HL-60 (cell line): ENCODE measurements around the gene NCDN.

Experiments used
- DNase-seq, 2 experiments: peaks; one replicate each; pipeline ENCODE4 v3.0.0-alpha.2; 2010 to 2020; ENCODE audit warnings: low read depth in 1 of 2, low spot score in 1 of 2
- H3K27ac ChIP-seq: fragments of 250-450 bp; sonication (Bioruptor Pico); replicated peaks from 2 replicates; pipeline ENCODE4 v1.5.1; 2020; ENCODE audit warnings: mild to moderate bottlenecking, moderate library complexity
- H3K27me3 ChIP-seq: fragments of 250-450 bp; sonication (Bioruptor Pico); 2 replicates; pipeline ENCODE4 v1.5.1; 2021; ENCODE audit warnings: mild to moderate bottlenecking, moderate library complexity; ENCODE audit not compliant: insufficient read depth, poor library complexity, severe bottlenecking
- H3K4me3 ChIP-seq: replicated peaks from 2 replicates; pipeline ENCODE4 v1.5.1; 2011; ENCODE audit warnings: mild to moderate bottlenecking, control low read depth, low read length; ENCODE audit not compliant: insufficient read depth
- GABPA ChIP-seq: IDR thresholded peaks from 2 replicates; pipeline ENCODE4 v1.6.1; 2012; ENCODE audit warnings: low read depth
- POLR2AphosphoS5 ChIP-seq: IDR thresholded peaks from 2 replicates; pipeline ENCODE4 v1.6.1; 2012; ENCODE audit warnings: low read depth
- SPI1 ChIP-seq: IDR thresholded peaks from 2 replicates; pipeline ENCODE4 v1.6.1; 2012; ENCODE audit warnings: low read depth, mild to moderate bottlenecking, borderline replicate concordance
- TF ChIP-seq, protein P1 (sequence below): IDR thresholded peaks from 2 replicates; pipeline ENCODE4 v1.6.1; 2012; ENCODE audit warnings: low read depth; ENCODE audit not compliant: insufficient replicate concordance
- TF ChIP-seq, protein P2 (sequence below): IDR thresholded peaks from one replicate; pipeline ENCODE4 v1.5.1; 2011; ENCODE audit warnings: low read length, control low read depth, inconsistent platforms; ENCODE audit not compliant: insufficient read depth

Gene NCDN

GRCh38 chr1:35532497-35533223 lies 24.9 kb upstream of the NCDN start:
- TF ChIP-seq POLR2AphosphoS5, result no peak
- TF ChIP-seq SPI1, result no peak
- no peak for TF ChIP-seq GABPA
- TF ChIP-seq, protein P1, sequence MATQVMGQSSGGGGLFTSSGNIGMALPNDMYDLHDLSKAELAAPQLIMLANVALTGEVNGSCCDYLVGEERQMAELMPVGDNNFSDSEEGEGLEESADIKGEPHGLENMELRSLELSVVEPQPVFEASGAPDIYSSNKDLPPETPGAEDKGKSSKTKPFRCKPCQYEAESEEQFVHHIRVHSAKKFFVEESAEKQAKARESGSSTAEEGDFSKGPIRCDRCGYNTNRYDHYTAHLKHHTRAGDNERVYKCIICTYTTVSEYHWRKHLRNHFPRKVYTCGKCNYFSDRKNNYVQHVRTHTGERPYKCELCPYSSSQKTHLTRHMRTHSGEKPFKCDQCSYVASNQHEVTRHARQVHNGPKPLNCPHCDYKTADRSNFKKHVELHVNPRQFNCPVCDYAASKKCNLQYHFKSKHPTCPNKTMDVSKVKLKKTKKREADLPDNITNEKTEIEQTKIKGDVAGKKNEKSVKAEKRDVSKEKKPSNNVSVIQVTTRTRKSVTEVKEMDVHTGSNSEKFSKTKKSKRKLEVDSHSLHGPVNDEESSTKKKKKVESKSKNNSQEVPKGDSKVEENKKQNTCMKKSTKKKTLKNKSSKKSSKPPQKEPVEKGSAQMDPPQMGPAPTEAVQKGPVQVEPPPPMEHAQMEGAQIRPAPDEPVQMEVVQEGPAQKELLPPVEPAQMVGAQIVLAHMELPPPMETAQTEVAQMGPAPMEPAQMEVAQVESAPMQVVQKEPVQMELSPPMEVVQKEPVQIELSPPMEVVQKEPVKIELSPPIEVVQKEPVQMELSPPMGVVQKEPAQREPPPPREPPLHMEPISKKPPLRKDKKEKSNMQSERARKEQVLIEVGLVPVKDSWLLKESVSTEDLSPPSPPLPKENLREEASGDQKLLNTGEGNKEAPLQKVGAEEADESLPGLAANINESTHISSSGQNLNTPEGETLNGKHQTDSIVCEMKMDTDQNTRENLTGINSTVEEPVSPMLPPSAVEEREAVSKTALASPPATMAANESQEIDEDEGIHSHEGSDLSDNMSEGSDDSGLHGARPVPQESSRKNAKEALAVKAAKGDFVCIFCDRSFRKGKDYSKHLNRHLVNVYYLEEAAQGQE, result no peak
- TF ChIP-seq, protein P2, sequence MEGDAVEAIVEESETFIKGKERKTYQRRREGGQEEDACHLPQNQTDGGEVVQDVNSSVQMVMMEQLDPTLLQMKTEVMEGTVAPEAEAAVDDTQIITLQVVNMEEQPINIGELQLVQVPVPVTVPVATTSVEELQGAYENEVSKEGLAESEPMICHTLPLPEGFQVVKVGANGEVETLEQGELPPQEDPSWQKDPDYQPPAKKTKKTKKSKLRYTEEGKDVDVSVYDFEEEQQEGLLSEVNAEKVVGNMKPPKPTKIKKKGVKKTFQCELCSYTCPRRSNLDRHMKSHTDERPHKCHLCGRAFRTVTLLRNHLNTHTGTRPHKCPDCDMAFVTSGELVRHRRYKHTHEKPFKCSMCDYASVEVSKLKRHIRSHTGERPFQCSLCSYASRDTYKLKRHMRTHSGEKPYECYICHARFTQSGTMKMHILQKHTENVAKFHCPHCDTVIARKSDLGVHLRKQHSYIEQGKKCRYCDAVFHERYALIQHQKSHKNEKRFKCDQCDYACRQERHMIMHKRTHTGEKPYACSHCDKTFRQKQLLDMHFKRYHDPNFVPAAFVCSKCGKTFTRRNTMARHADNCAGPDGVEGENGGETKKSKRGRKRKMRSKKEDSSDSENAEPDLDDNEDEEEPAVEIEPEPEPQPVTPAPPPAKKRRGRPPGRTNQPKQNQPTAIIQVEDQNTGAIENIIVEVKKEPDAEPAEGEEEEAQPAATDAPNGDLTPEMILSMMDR, result no peak
- Histone ChIP-seq H3K27ac (no peak overlapping the region), H3K4me3 (no peak overlapping the region), H3K27me3 (no peaks in the 10 kb centered on the region)
- DNase-seq, result no peak

GRCh38 chr1:35533586-35533985 lies 24.0 kb upstream of the NCDN start:
- Histone ChIP-seq H3K27ac (no peak overlapping the region), H3K4me3 (no peak overlapping the region), H3K27me3 (no peaks in the 10 kb centered on the region)
- no peak for DNase-seq
- no peak for TF ChIP-seq POLR2AphosphoS5
- TF ChIP-seq, protein P1, result no peak
- TF ChIP-seq, protein P2, result no peak
- TF ChIP-seq SPI1, result no peak
- no peak for TF ChIP-seq GABPA

DNA sequence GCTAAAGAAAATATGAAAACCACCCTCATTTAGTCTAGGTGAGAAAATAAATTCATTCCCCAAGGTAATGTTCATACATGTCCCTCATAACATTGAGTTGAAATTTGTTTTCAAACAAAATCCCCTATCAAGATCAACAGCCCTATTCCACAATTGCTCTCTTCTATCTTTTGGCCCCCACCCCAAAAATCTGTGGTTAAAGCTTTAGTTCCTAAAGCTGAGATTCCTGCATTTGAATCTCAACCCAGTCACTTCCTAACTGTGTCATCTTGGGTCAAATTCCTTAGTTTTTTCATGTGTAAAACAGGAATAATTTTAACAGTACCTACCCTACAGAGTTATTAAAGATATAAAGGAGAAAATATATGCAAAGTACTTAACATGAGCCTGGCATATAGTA lies 22.4 kb upstream of the NCDN start:
- H3K27ac ChIP-seq, result no peak overlapping the region
- H3K27me3 ChIP-seq, result no peaks in the 10 kb centered on the region
- no peak overlapping the region for H3K4me3 ChIP-seq
- DNase-seq, result no peak
- TF ChIP-seq SPI1 (no peak), GABPA (no peak), POLR2AphosphoS5 (no peak)
- TF ChIP-seq, protein P1, result no peak
- TF ChIP-seq, protein P2, result no peak
